Breast epithelium (tissue), 4 donors: ENCODE data around the gene STX18. TPM values are rescaled to one million over a fixed set of nuclear protein-coding genes. Genes with fewer than 3 reads are reported as not detected.
A peak's percentile ranks its signal among the peaks of the same experiment; 100 is the strongest.
"Not testable (repeated sequence)": the region's sequence is repeated elsewhere in the genome, so short reads cannot be mapped to it uniquely, and the experiment has no call there.

Experiments
- DNase-seq, 2 donors: peaks; one replicate each; pipeline ENCODE4 v3.0.0-alpha.2; 2019; ENCODE audit warnings: low spot score in 2 of 2
- H3K27ac ChIP-seq, 2 donors: fragments of 200-600 bp; sonication (generic) in 1 of 2; one replicate each; pipeline ENCODE4 v1.5.1; 2016 to 2019; ENCODE audit warnings: mild to moderate bottlenecking in 1 of 2
- H3K27me3 ChIP-seq, 2 donors: fragments of 200-600 bp; sonication (generic) in 1 of 2; one replicate each; pipeline versions ENCODE4 v1.5.1 to v1.6.0; 2017 to 2019; ENCODE audit warnings: control low read depth in 1 of 2, mild to moderate bottlenecking in 1 of 2
- H3K36me3 ChIP-seq: fragments of 200-600 bp; one replicate; pipeline ENCODE4 v1.5.1; 2019
- H3K4me1 ChIP-seq, 2 donors: fragments of 200-600 bp; sonication (generic); one replicate each; pipeline ENCODE4 v1.5.1; 2016 to 2019; ENCODE audit warnings: control low read depth in 1 of 2
- H3K4me3 ChIP-seq, 3 donors: fragments of 200-600 bp; sonication (generic); 1 replicate in 2 of 3; 2 replicates in 1 of 3; pipeline ENCODE4 v1.5.1; 2016 to 2019; ENCODE audit warnings: mild to moderate bottlenecking in 3 of 3, moderate library complexity in 2 of 3
- H3K9me3 ChIP-seq, 2 donors: fragments of 200-600 bp; sonication (generic) in 1 of 2; one replicate each; pipeline ENCODE4 v1.5.1; 2016 to 2019; ENCODE audit warnings: control low read depth in 1 of 2
- CTCF ChIP-seq, 3 donors: fragments of 450-650 bp; IDR thresholded peaks; one replicate each; pipeline ENCODE4 v1.5.1; 2016 to 2017; ENCODE audit warnings: antibody characterized with exemption in 3 of 3, mild to moderate bottlenecking in 3 of 3, moderate library complexity in 3 of 3
- POLR2A ChIP-seq: fragments of 450-650 bp; IDR thresholded peaks from one replicate; pipeline ENCODE4 v1.6.1; 2016; ENCODE audit warnings: antibody characterized with exemption, mild to moderate bottlenecking, moderate library complexity
- POLR2AphosphoS5 ChIP-seq, 3 donors: sonication (generic); formaldehyde crosslinking; IDR thresholded peaks; one replicate each; pipeline ENCODE4 v1.6.1; 2017; ENCODE audit warnings: antibody characterized with exemption in 3 of 3
- intact Hi-C: fragments of 100-400 bp; cut with DNase I; formaldehyde crosslinking; loops from one replicate; pipeline ENCODE4 v1.15.1; 2023; ENCODE audit warnings: low total_unique reads
- total RNA-seq, 3 donors: library from RNA; depleted of rRNA; stranded (reverse); fragments of >200 nt; gene quantifications; one replicate each; pipeline ENCODE4 v1.1.0, GENCODE V29; 2016

STX18 gene
- total RNA-seq, 3 donors from 2014 or later: 32.2 to 36.3 (median 32.8) TPM

DNA sequence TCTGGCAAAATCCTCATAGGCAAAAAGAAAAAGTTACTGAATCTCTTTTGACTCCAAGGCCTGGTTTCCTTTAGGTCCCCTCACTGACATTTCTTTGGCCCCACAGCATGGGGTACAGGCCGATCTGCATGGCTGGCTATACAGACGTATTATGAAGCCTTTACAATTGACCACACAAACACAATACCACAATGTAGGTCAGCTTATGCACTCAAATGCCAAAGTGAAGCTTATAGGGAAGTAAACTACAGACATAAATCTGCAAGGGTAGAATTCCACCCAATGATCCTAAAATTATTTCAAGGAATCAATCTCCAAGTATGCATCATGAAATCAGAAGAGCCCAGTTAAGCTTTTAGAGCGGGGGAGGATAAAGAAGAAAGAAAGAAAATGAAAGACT lies 20.7 kb downstream of the STX18 start:
- intact Hi-C loops: no loop called here
- no peak overlapping the region for H3K27ac ChIP-seq
- DNase-seq: no peak
- no peaks in the 10 kb centered on the region for H3K4me1 ChIP-seq
- TF ChIP-seq POLR2A: no peak
- no peak for TF ChIP-seq POLR2AphosphoS5 (IDR thresholded peaks at IDR 0.05)
- TF ChIP-seq CTCF (IDR thresholded peaks at IDR 0.05): no peak
- H3K9me3 ChIP-seq: no peaks in the 10 kb centered on the region
- no peak overlapping the region for H3K4me3 ChIP-seq
- H3K27me3 ChIP-seq: no peaks in the 10 kb centered on the region
- no peaks in the 10 kb centered on the region for H3K36me3 ChIP-seq

- H3K27ac ChIP-seq: no peak overlapping the region
- no peaks in the 10 kb centered on the region for H3K4me1 ChIP-seq
- intact Hi-C loops: no loop called here
These were observed 22.5 kb downstream of the STX18 start for GRCh38 chr4:4519297-4519894.

GRCh38 chr4:4518747-4519146 lies 23.1 kb downstream of the STX18 start:
- H3K4me3 ChIP-seq: no peak overlapping the region
- H3K27me3 ChIP-seq: no peaks in the 10 kb centered on the region
- intact Hi-C loops: no loop called here
- no peaks in the 10 kb centered on the region for H3K9me3 ChIP-seq
- no peaks in the 10 kb centered on the region for H3K36me3 ChIP-seq
- TF ChIP-seq CTCF (IDR thresholded peaks at IDR 0.05) (no peak), POLR2AphosphoS5 (IDR thresholded peaks at IDR 0.05) (no peak), POLR2A (no peak)
- no peak overlapping the region for H3K27ac ChIP-seq
- H3K4me1 ChIP-seq: no peaks in the 10 kb centered on the region
- no peak for DNase-seq

More at GRCh38 chr4:4519297-4519894, 22.5 kb downstream of the STX18 start:
- Histone ChIP-seq H3K9me3 (no peaks in the 10 kb centered on the region), H3K36me3 (no peaks in the 10 kb centered on the region), H3K27me3 (no peaks in the 10 kb centered on the region), H3K4me3 (no peak overlapping the region)
- no peak for DNase-seq
- TF ChIP-seq POLR2AphosphoS5 (IDR thresholded peaks at IDR 0.05) (no peak), POLR2A (no peak), CTCF (IDR thresholded peaks at IDR 0.05) (peak in 2 of 3 donors; percentile 26 to 33)

GRCh38 chr4:4514786-4515185 lies 27.1 kb downstream of the STX18 start:
- H3K4me1 ChIP-seq: no peaks in the 10 kb centered on the region
- no peak overlapping the region for H3K4me3 ChIP-seq
- TF ChIP-seq POLR2AphosphoS5 (IDR thresholded peaks at IDR 0.05) (no peak), POLR2A (no peak)
- H3K27me3 ChIP-seq: no peaks in the 10 kb centered on the region
- no peak for DNase-seq
- no peaks in the 10 kb centered on the region for H3K9me3 ChIP-seq
- H3K27ac ChIP-seq: no peak overlapping the region
- intact Hi-C loops: no loop called here
- H3K36me3 ChIP-seq: no peaks in the 10 kb centered on the region

DNA sequence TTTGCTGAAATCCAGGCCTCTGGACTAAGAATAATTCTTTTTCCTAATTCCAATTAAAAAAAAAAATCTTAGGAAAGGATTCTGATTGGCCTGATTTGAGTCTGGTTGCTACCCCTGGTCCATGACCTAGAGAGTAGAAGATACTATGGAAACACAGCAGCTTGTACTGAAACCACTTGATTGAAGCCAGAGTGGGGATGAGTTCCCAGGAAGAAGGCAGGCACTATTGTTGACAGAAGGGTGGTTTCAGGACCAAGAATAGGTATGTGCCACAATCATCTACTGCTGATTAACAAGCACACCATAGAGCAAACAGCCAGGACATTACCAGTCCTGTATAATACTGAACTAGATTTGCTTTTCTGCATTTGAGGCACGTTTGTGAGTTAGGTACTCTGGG lies 29.6 kb downstream of the STX18 start:
- H3K36me3 ChIP-seq: no peaks in the 10 kb centered on the region
- H3K4me3 ChIP-seq: no peak overlapping the region
- no peaks in the 10 kb centered on the region for H3K4me1 ChIP-seq
- no peaks in the 10 kb centered on the region for H3K9me3 ChIP-seq
- no peak overlapping the region for H3K27ac ChIP-seq
- no peaks in the 10 kb centered on the region for H3K27me3 ChIP-seq
- intact Hi-C loops: no loop called here
- TF ChIP-seq POLR2AphosphoS5 (IDR thresholded peaks at IDR 0.05) (no peak), CTCF (IDR thresholded peaks at IDR 0.05) (no peak), POLR2A (no peak)
- DNase-seq: no peak

- H3K27me3 ChIP-seq, H3K27ac ChIP-seq, H3K4me1 ChIP-seq, DNase-seq, H3K36me3 ChIP-seq, intact Hi-C loops, H3K9me3 ChIP-seq, H3K4me3 ChIP-seq: not testable (repeated sequence)
These were observed 31.2 kb downstream of the STX18 start for GRCh38 chr4:4510641-4511040.
